Thyroid gland (tissue), 4 donors: Measurements from ENCODE around the gene ARID3A. TPM values are rescaled to one million over a fixed set of nuclear protein-coding genes. Genes with fewer than 3 reads are reported as not detected.
A peak's percentile ranks its signal among the peaks of the same experiment; 100 is the strongest.

Experiments used
- DNase-seq, 2 donors: peaks; one replicate each; pipeline ENCODE4 v3.0.0-alpha.2; 2019
- H3K27ac ChIP-seq, 3 donors: fragments of 200-600 bp; sonication (generic); 1 replicate in 2 of 3; 2 replicates in 1 of 3; pipeline ENCODE4 v1.5.1; 2016 to 2019; ENCODE audit warnings: mild to moderate bottlenecking in 1 of 3, moderate library complexity in 1 of 3
- H3K27me3 ChIP-seq: fragments of 200-600 bp; sonication (generic); one replicate; pipeline ENCODE4 v1.5.1; 2019
- H3K36me3 ChIP-seq, 2 donors: fragments of 200-600 bp; sonication (generic); one replicate each; pipeline ENCODE4 v1.5.1; 2016 to 2019
- H3K4me1 ChIP-seq, 2 donors: fragments of 200-600 bp; sonication (generic); one replicate each; pipeline ENCODE4 v1.5.1; 2017 to 2019
- H3K4me3 ChIP-seq, 3 donors: fragments of 200-600 bp; sonication (generic); replicated peaks in 1 of 3; 1 replicate in 2 of 3; 2 replicates in 1 of 3; pipeline ENCODE4 v1.5.1; 2016; ENCODE audit warnings: mild to moderate bottlenecking in 1 of 3
- H3K9me3 ChIP-seq: fragments of 200-600 bp; sonication (generic); one replicate; pipeline ENCODE4 v1.5.1; 2017
- CTCF ChIP-seq, 6 experiments: fragments of 200-600 bp in 3 of 6; fragments of 450-650 bp in 3 of 6; sonication (generic) in 3 of 6; IDR thresholded peaks; one replicate each; pipeline ENCODE4 v1.5.1; 2016 to 2019; ENCODE audit warnings: antibody characterized with exemption in 6 of 6, mild to moderate bottlenecking in 2 of 6, inconsistent platforms in 1 of 6, moderate library complexity in 1 of 6
- POLR2A ChIP-seq, 2 donors: fragments of 450-650 bp; IDR thresholded peaks; one replicate each; pipeline ENCODE4 v1.6.1; 2017; ENCODE audit warnings: antibody characterized with exemption in 2 of 2, mild to moderate bottlenecking in 2 of 2, moderate library complexity in 1 of 2
- WGBS, 2 donors: methylation state at CpG; one replicate each; pipeline ENCODE4 v1.1.5; 2017; 5-methylcytosine and 5-hydroxymethylcytosine counted together
- intact Hi-C: fragments of 100-400 bp; cut with DNase I; formaldehyde crosslinking; loops from one replicate; pipeline ENCODE4 v1.15.1; 2023
- total RNA-seq, 4 donors: library from RNA; depleted of rRNA; stranded (reverse); fragments of >200 nt; gene quantifications; one replicate each; pipeline ENCODE4 v1.2.3, GENCODE V29; 2016

The ARID3A gene
- total RNA-seq, 4 donors from 2014 or later, result 2.6 to 7.7 (median 3.9) TPM

DNA sequence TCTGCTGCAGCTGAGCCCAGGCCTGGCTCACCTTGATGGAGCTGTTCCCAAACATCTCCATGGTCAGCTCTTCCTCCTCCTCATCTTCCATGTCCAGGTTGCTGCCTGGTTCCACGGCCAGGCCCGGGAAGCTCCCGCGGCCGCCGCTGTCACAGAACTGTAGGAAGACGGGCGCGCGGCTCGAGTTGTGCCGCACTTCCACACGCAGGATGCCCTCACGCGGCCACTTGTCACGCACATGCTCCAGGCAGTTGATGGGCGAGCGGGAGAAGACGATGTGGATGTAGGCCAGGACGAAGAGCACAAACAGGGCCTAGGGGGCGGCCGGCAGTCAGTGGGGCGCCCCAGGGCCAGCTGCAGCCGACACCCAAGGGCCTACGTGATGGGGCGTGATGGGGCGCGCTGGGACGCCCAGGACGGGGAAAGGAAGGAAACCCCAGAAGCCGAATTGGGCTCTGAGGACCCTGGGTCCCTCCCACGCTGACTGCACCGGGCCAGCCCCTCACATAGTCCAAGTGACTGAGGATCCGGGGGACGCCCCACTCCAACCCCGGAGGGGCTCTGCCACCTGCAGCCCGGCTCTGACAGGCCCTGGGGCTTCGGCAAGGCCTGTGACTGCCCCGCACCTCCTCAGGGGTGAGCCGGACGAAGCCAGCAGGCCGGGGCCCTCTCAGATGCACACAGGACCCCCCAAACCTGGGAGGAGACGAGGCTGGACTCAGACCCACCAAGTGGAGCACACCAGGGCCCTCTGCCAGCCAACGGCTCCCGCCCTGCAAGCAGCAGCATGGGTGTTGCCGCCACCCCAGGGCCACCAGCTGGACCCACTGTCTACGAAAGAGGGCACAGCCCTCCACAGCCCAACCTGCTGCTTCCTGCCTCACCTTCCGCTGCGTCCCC is 88.6 kb downstream of the ARID3A start:
- intact Hi-C loops, result no loop called here
- H3K4me1 ChIP-seq, result peaks cover 24 to 40% of the 10 kb centered on the region in 2 donors

DNA sequence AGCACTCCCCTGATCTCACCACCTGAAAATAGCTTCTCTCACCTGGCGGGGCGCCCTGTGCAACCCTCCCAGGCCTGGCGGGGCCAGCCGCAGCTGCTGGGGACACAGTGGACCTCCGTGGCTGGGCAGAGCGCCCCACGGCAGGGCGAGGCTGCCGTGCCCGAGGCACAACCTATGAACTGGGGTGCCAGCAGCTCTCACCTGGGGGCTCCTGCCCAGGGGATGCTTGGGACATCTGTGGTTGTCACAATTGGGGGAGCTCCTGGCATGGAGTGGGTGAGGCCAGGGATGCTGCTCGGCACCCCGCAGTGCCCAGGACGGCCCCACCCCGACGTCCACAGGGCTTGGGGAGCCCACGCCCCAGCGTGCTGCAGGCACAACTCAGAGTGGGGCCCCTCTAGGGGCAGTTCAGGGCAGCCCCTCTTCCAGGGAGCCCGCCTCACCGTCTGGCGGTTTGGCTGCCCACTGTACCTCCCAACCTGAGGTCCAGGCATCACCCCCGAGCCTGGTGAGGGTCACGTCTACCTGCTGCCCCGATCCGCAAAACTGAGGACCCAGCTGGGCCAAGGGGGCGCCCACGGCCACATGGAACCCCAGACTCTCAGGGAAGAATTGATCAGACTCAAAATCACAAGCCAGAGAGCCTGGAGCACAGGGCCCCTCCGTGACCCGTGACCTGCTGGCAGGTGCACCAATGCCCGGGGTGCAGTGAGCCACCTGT is 89.4 kb downstream of the ARID3A start:
- intact Hi-C loops, result no loop called here
- Histone ChIP-seq H3K36me3 (peaks cover 26 to 35% of the 10 kb centered on the region in 2 donors), H3K27ac (no peak overlapping the region), H3K4me1 (peaks cover 29 to 44% of the 10 kb centered on the region in 2 donors), H3K9me3 (no peaks in the 10 kb centered on the region), H3K27me3 (no peaks in the 10 kb centered on the region), H3K4me3 (no peak overlapping the region)
- no peak for DNase-seq
- 85 to 88% methylated on average over 17 to 23 of the region's 29 CpGs for WGBS, 2 donors
- no peak for TF ChIP-seq CTCF (IDR thresholded peaks at IDR 0.05)
- TF ChIP-seq POLR2A (IDR thresholded peaks at IDR 0.05), result no peak

More for the DNA sequence above, 88.6 kb downstream of the ARID3A start:
- 96% methylated on average over 25 to 42 of the region's 49 CpGs for WGBS, 2 donors
- no peaks in the 10 kb centered on the region for H3K27me3 ChIP-seq
- DNase-seq, result no peak
- H3K4me3 ChIP-seq, result no peak overlapping the region
- no peak for TF ChIP-seq POLR2A (IDR thresholded peaks at IDR 0.05)
- TF ChIP-seq CTCF (IDR thresholded peaks at IDR 0.05), result no peak
- no peak overlapping the region for H3K27ac ChIP-seq
- peaks cover 33 to 41% of the 10 kb centered on the region in 2 donors for H3K36me3 ChIP-seq
- H3K9me3 ChIP-seq, result no peaks in the 10 kb centered on the region

DNA sequence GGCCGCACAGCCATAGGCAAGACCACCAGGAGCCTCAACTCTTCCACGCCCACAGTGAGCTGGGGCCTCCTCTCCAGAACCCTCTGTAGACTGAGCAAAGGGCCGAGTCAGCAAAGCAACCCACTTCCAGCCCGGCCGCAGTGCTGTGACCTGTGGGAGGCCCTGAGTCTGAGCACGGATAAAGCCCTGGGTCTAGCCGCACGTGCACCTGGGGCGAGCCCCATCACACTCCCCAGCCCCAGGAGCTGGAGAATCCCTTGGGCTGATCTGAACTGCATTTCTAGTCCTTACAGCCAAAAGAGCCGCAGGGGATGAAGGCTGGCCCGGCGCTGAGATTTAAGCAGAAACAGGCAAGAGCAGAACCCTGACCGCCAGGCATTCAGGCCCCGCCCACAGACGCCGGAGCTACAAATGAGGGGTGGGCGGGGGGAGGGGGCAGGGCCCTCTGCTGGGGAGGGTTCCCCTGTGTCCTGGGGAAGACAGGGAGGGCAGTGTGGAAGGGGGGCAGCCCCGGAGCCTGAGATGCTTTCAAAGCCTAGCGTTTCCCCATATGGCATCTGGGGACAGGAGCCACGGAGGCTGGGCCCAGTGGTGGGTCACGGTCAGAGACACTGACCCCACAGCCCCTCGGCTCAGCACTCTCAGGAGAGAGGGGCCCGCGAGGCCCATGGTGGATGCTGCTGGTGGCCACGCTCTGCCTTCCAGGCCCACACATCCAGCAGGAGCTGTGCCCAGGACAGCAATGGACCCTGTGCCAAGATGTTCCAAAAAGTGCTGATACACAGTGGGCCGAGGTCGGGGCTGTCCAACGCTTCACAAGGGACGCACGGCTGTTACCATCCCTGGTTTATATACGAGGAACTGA is 90.2 kb downstream of the ARID3A start:
- no peak overlapping the region for H3K4me3 ChIP-seq
- H3K27ac ChIP-seq, result no peak overlapping the region
- intact Hi-C loops, result no loop called here
- H3K27me3 ChIP-seq, result no peaks in the 10 kb centered on the region
- no peak for TF ChIP-seq POLR2A (IDR thresholded peaks at IDR 0.05)
- no peak for TF ChIP-seq CTCF (IDR thresholded peaks at IDR 0.05)
- 64 to 66% methylated on average over 8 to 26 of the region's 31 CpGs for WGBS, 2 donors
- no peak for DNase-seq
- H3K4me1 ChIP-seq, result peaks cover 29 to 44% of the 10 kb centered on the region in 2 donors
- peaks cover 18 to 27% of the 10 kb centered on the region in 2 donors for H3K36me3 ChIP-seq
- H3K9me3 ChIP-seq, result no peaks in the 10 kb centered on the region

GRCh38 chr19:1016647-1017114 is 90.8 kb downstream of the ARID3A start:
- intact Hi-C loops, result no loop called here
- TF ChIP-seq CTCF (IDR thresholded peaks at IDR 0.05) (no peak), POLR2A (IDR thresholded peaks at IDR 0.05) (no peak)
- no peak overlapping the region for H3K4me3 ChIP-seq
- H3K27ac ChIP-seq, result peak overlapping the region in 1 of 3 donors; percentile 33
- H3K27me3 ChIP-seq, result no peaks in the 10 kb centered on the region
- DNase-seq, result no peak
- peaks cover 29 to 44% of the 10 kb centered on the region in 2 donors for H3K4me1 ChIP-seq
- H3K36me3 ChIP-seq, result peaks cover 12 to 20% of the 10 kb centered on the region in 2 donors
- 63 to 67% methylated on average over 10 to 12 of the region's 12 CpGs for WGBS, 2 donors
- H3K9me3 ChIP-seq, result no peaks in the 10 kb centered on the region
